C4-2B (cell line): ENCODE data around the gene NCKAP5.

Experiments used
- H3K27ac ChIP-seq: fragments of 450-650 bp; 2 replicates; pipeline ENCODE4 v1.5.1; 2017
- ZFX ChIP-seq: fragments of 450-650 bp; IDR thresholded peaks from 2 replicates; pipeline ENCODE4 v1.6.1; 2017
- TF ChIP-seq, protein P1 (sequence below): fragments of 450-650 bp; conservative IDR thresholded peaks from 2 replicates; pipeline ENCODE4 v1.5.1; 2017; ENCODE audit warnings: mild to moderate bottlenecking

The NCKAP5 gene

DNA sequence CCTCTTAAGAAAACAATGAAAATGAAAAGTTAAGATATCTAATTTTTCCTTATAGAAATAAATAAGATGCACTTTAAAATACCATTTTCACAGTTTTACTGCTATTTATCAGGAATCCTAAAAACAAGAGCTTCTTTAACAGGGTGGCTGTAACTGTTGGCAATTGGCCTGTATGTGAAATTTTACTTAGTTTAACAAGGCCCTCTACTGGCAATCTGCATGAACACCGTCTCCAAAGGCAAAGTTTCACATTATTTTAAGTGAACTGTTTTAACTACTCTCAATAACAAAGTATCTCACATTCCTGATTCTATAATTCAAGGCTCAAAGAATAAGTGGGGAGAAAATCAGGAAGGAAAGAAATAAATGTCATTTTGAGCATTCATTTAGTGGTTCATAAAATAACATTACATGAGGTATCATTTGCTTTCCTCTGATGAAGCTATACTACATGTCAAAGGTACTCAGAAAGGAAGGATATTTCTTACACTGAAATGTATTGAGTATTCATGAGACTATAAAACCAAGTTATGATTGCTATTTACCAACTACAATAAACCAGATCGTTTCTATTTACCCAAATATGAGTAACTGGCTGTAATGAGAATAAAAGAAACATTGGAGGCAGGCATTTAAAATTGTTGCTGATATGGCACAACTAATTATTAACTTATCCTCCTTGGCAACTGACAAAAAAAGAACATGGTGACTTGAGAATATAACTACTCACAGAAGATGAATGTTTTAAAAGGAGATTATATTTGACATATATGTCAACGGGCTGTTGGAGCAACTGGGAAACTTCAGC lies 7.0 kb downstream of the NCKAP5 start:
- no peak for TF ChIP-seq ZFX
- TF ChIP-seq, protein P1, sequence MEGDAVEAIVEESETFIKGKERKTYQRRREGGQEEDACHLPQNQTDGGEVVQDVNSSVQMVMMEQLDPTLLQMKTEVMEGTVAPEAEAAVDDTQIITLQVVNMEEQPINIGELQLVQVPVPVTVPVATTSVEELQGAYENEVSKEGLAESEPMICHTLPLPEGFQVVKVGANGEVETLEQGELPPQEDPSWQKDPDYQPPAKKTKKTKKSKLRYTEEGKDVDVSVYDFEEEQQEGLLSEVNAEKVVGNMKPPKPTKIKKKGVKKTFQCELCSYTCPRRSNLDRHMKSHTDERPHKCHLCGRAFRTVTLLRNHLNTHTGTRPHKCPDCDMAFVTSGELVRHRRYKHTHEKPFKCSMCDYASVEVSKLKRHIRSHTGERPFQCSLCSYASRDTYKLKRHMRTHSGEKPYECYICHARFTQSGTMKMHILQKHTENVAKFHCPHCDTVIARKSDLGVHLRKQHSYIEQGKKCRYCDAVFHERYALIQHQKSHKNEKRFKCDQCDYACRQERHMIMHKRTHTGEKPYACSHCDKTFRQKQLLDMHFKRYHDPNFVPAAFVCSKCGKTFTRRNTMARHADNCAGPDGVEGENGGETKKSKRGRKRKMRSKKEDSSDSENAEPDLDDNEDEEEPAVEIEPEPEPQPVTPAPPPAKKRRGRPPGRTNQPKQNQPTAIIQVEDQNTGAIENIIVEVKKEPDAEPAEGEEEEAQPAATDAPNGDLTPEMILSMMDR = peak; percentile 78

DNA sequence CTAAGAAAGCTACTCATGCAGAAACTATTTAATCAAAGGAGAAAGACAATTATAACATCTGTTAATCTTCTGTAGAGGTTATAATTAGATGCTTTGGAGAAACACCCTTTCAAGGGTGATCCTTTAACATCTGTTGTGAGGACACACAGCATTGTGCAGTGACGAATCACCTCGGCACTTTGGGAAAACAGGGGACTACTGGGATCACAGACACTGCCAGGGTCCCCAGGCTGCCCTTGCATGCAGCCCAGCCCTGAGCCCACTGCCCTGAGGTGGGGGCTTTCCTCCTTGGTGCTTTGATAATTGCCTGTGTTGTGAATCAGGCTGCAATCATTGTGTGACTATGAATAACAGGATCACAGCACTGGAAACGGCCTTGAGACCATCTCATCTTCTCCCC lies 10.6 kb downstream of the NCKAP5 start:
- no peak overlapping the region for H3K27ac ChIP-seq
- TF ChIP-seq, protein P1 = no peak
- no peak for TF ChIP-seq ZFX

More for the DNA sequence above, 7.0 kb downstream of the NCKAP5 start:
- H3K27ac ChIP-seq = no peak overlapping the region

DNA sequence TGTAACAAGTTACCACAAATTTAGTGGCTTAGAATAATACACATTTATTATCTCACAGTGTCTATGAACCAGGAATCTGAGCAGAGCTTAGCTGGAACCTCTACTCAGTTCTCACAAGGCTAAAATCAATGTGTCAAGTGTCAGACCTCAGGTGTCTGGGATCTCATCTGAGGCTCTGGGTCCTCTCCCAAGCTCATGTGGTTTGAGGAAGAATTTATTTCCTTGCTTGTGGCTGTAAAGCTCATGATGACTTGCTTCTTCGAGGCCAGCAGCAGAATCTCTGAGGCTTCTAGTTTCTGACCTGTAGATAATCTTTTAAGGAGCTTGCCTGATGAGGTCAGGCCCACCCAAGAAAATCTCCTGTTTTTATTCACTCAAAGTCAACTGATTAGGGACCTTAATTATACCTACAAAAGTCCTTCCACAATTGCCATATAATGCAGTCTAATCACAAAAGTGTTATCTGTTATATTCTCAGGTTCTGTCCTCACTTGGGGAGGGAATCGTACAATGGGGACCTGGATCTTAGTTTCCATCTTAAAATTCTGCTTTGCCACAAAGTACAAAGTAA lies 14.3 kb downstream of the NCKAP5 start:
- no peak overlapping the region for H3K27ac ChIP-seq
- TF ChIP-seq, protein P1 = no peak
- TF ChIP-seq ZFX = no peak

DNA sequence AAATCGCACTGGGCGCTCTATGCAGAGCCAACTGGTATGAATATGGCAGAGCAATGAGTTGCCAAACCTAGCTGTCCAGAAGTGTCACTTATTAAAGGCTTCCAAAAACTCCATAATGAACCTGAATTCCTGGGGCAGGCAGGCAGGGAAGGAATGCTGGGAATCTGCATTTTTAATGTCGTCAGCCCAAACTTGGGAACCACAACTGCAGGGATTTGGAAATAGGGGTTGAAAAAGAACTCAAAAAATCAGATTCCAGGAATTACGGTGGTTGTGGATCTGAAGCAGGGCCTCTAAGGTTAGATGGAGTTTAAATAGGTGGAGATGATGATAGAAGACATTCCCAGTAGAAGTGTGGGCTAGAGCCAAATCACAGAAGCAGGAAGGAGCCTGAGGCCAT lies 15.0 kb downstream of the NCKAP5 start:
- no peak for TF ChIP-seq ZFX
- TF ChIP-seq, protein P1 = no peak
- H3K27ac ChIP-seq = no peak overlapping the region

DNA sequence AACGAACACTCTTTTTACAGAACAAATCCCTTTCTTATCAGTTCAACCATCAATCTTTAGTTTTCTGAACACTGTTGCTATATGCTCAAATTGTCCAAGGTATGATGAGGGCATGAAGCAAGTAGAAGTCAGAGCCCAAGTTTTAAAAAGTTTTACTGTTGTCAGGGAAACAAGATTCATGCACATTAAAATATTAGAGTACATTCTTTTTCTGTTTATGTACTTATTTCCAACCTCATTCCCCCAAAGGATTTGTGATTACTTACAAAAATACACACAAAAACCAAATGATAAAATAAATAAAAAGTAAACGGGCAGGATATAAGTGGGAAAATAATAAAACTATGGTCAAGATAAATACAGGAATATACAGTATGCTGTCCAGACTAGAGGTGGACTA lies 15.4 kb downstream of the NCKAP5 start:
- TF ChIP-seq ZFX = no peak
- TF ChIP-seq, protein P1 = no peak
- no peak overlapping the region for H3K27ac ChIP-seq

DNA sequence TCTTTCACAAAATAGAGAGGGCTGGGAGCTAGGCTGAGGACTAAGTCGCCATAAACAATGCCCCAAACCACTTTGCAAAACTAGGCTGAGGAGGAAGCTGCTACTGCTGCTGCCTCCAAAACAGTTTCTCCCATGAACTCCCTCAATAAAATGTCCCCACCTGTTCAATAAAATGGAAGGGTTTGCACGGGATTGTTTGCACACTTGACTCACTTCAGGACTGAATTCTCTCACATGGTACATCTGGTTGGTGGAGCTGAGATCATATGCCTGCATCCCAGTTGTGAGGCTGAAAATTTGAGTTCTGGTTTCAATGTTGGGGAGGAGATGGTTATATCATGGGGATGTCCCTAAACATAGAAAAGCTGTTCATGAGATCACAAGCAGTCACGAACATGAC lies 26.5 kb downstream of the NCKAP5 start:
- no peak overlapping the region for H3K27ac ChIP-seq
- TF ChIP-seq ZFX = no peak
- TF ChIP-seq, protein P1 = no peak

DNA sequence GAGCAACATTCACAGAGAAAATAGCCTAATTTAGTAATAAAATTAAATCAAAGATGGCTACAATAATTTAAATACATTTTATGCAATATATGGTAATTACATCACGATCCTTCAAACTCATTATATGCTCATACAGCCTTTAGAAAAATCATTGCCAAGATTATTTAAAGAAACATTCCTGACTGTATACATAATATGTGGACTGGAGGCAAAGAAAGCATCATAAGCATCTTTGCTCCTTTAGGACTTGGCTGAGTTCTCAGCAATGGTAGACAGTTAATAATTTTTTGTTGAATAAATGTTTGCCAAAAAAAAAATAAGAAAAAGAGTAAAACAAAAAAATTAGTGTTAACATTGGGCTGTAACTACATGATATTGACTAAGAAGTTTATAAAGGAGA lies 26.9 kb downstream of the NCKAP5 start:
- TF ChIP-seq, protein P1 = no peak
- TF ChIP-seq ZFX = no peak

More for the DNA sequence above, 26.9 kb downstream of the NCKAP5 start:
- H3K27ac ChIP-seq = no peak overlapping the region
